Endothelial cell of umbilical vein (primary cell): ENCODE results near the gene CELF3. TPM values are rescaled to one million over a fixed set of nuclear protein-coding genes. Genes with fewer than 3 reads are reported as not detected.
"Not testable (repeated sequence)": the region's sequence is repeated elsewhere in the genome, so short reads cannot be mapped to it uniquely, and the experiment has no call there.

Source experiments
- BruUV-seq: library from RNA; stranded (reverse); fragments of 400-500 nt; replicated peaks from 2 replicates; lab custom pipeline; 2021; lab: Mats Ljungman, UMichigan
- CTCF ChIA-PET: fragments of 300-600, 350-600 bp; sonication (Branson Sonifier 250); formaldehyde crosslinking; loops from one replicate; lab custom pipeline; 2021; ENCODE audit warnings: antibody characterized with exemption, inconsistent platforms; lab: Charles Lee
- POLR2A ChIA-PET: fragments of 300-600, 350-600 bp; sonication (Branson Sonifier 250); formaldehyde crosslinking; loops from one replicate; lab custom pipeline; 2021; ENCODE audit warnings: antibody characterized with exemption, inconsistent platforms; lab: Charles Lee
- DNase-seq: peaks from one replicate; pipeline ENCODE4 v3.0.0-alpha.2; 2011; ENCODE audit warnings: low read depth, low spot score
- FAIRE-seq: peaks from 2 replicates; lab custom pipeline; 2011; peaks lifted over from hg19 to GRCh38; lab: Jason Lieb, UNC
- H2AFZ ChIP-seq: 2 replicates; pipeline ENCODE4 v1.6.0; 2012; ENCODE audit warnings: low read depth, low read length, control low read depth, inconsistent platforms
- H3K27ac ChIP-seq: 2 replicates; pipeline ENCODE4 v1.5.1; 2011; ENCODE audit warnings: low read depth, mild to moderate bottlenecking, control low read depth, low read length, moderate library complexity; ENCODE audit not compliant: insufficient read depth
- H3K27me3 ChIP-seq, 2 experiments: 2 replicates each; pipeline versions ENCODE4 v1.6.0 to v1.6.1; 2011; ENCODE audit warnings: low read length in 2 of 2, mixed read lengths in 1 of 2; ENCODE audit not compliant: control insufficient read depth in 2 of 2, insufficient read depth in 2 of 2
- H3K36me3 ChIP-seq, 2 experiments: 2 replicates in 1 of 2; 3 replicates in 1 of 2; pipeline ENCODE4 v1.5.1; 2011; ENCODE audit warnings: low read length in 2 of 2, mild to moderate bottlenecking in 1 of 2, moderate library complexity in 1 of 2; ENCODE audit not compliant: control insufficient read depth in 2 of 2, insufficient read depth in 2 of 2; ENCODE audit errors: extremely low read depth in 1 of 2
- H3K4me1 ChIP-seq: 3 replicates; pipeline ENCODE4 v1.5.1; 2011; ENCODE audit warnings: mild to moderate bottlenecking, low read length; ENCODE audit not compliant: control insufficient read depth, insufficient read depth; ENCODE audit errors: extremely low read depth
- H3K4me2 ChIP-seq: 2 replicates; pipeline ENCODE4 v1.6.1; 2011; ENCODE audit warnings: low read length, control low read depth, mixed read lengths; ENCODE audit not compliant: insufficient read depth
- H3K4me3 ChIP-seq, 3 experiments: fragments of 200-600 bp in 1 of 3; sonication (generic), shearing (Covaris generic) in 1 of 3; replicated peaks in 1 of 3; 2 replicates each; pipeline ENCODE4 v1.5.1; 2011 to 2016; ENCODE audit warnings: control low read depth in 3 of 3, low read length in 3 of 3, mild to moderate bottlenecking in 2 of 3, inconsistent platforms in 1 of 3, low read depth in 1 of 3, moderate library complexity in 1 of 3; ENCODE audit not compliant: insufficient read depth in 1 of 3
- H3K79me2 ChIP-seq: 2 replicates; pipeline ENCODE4 v1.6.0; 2012; ENCODE audit warnings: low read length, inconsistent platforms; ENCODE audit not compliant: control insufficient read depth, insufficient read depth
- H3K9ac ChIP-seq: replicated peaks from 2 replicates; pipeline ENCODE3; 2011; ENCODE audit warnings: low read length, control low read depth; ENCODE audit not compliant: insufficient read depth; ENCODE audit errors: extremely low read depth
- H3K9me1 ChIP-seq: replicated peaks from 3 replicates; pipeline ENCODE4 v1.6.0; 2011; ENCODE audit warnings: mild to moderate bottlenecking, low read length; ENCODE audit not compliant: control insufficient read depth, insufficient read depth; ENCODE audit errors: extremely low read depth
- H3K9me3 ChIP-seq: replicated peaks from 2 replicates; pipeline ENCODE4 v1.5.1; 2012; ENCODE audit warnings: low read length, inconsistent platforms; ENCODE audit not compliant: control insufficient read depth, insufficient read depth
- H4K20me1 ChIP-seq: replicated peaks from 2 replicates; pipeline ENCODE3; 2011; ENCODE audit warnings: mild to moderate bottlenecking, low read length; ENCODE audit not compliant: control insufficient read depth, insufficient read depth; ENCODE audit errors: extremely low read depth
- CTCF ChIP-seq, 2 donors: IDR thresholded peaks; 1 replicate in 1 of 2; 2 replicates in 1 of 2; pipeline ENCODE4 v1.5.1; 2011; ENCODE audit warnings: low read length in 2 of 2, mild to moderate bottlenecking in 2 of 2, moderate library complexity in 2 of 2, control low read depth in 1 of 2, inconsistent platforms in 1 of 2, low read depth in 1 of 2; ENCODE audit not compliant: insufficient read depth in 1 of 2; ENCODE audit errors: extremely low read depth in 1 of 2
- EZH2 ChIP-seq: IDR thresholded peaks from 2 replicates; pipeline ENCODE4 v1.6.1; 2012; ENCODE audit warnings: borderline replicate concordance, low read depth, mild to moderate bottlenecking, moderate library complexity, low read length, inconsistent platforms; ENCODE audit not compliant: severe bottlenecking
- FOS ChIP-seq: IDR thresholded peaks from 2 replicates; pipeline ENCODE4 v1.6.1; 2011; ENCODE audit warnings: mild to moderate bottlenecking, low read length, moderate library complexity, borderline replicate concordance; ENCODE audit not compliant: insufficient read depth
- GATA2 ChIP-seq: IDR thresholded peaks from 2 replicates; pipeline ENCODE4 v1.7.0; 2011; ENCODE audit warnings: low read depth, mild to moderate bottlenecking, moderate library complexity, mixed read lengths, low read length; ENCODE audit not compliant: insufficient read length, insufficient read depth
- JUN ChIP-seq: IDR thresholded peaks from 2 replicates; pipeline ENCODE4 v1.6.1; 2011; ENCODE audit warnings: borderline replicate concordance, low read depth; ENCODE audit not compliant: insufficient read length, insufficient read depth
- MAX ChIP-seq: IDR thresholded peaks from 2 replicates; pipeline ENCODE4 v1.6.1; 2011; ENCODE audit not compliant: insufficient read depth, insufficient read length
- MYC ChIP-seq: IDR thresholded peaks from one replicate; pipeline ENCODE4 v1.6.1; 2011; ENCODE audit warnings: mild to moderate bottlenecking, low read depth, low read length
- POLR2A ChIP-seq: IDR thresholded peaks from 2 replicates; pipeline ENCODE4 v1.6.1; 2012; ENCODE audit warnings: low read depth, mild to moderate bottlenecking, control low read depth, low read length
- POLR2AphosphoS5 ChIP-seq: IDR thresholded peaks from 2 replicates; pipeline ENCODE4 v1.6.1; 2012; ENCODE audit warnings: low read depth, mild to moderate bottlenecking, control low read depth, low read length, moderate library complexity; ENCODE audit not compliant: insufficient read depth
- dilution Hi-C: fragments of 300-500 bp; cut with MboI; formaldehyde crosslinking; loops from one replicate; pipeline ENCODE4 v1.15.0; 2019; ENCODE audit warnings: low sequenced_read_pairs; ENCODE audit not compliant: extremely low pct_ligation_motif_present
- intact Hi-C: fragments of 100-400 bp; cut with micrococcal nuclease; formaldehyde crosslinking; loops from one replicate; pipeline ENCODE4 v1.10.0; 2022
- polyA plus RNA-seq, 4 experiments: library from polyadenylated mRNA; depleted of rRNA in 3 of 4; stranded (reverse) in 3 of 4; unstranded in 1 of 4; fragments of >200 nt; gene quantifications; 2 replicates each; pipeline versions ENCODE4 v1.2.1 to v1.2.3, GENCODE V29; 2011 to 2012; ENCODE audit warnings: missing spikeins in 1 of 4
- total RNA-seq: library from RNA; stranded (reverse); gene quantifications from 2 replicates; pipeline ENCODE4 v1.2.3, GENCODE V29; 2021

Gene CELF3
- total and polyA plus RNA-seq, 2 donors (not counting 3 experiments of a cell fraction or from before 2014, with no cell fraction given) = not detected

- Histone ChIP-seq H4K20me1 (no peaks in the 10 kb centered on the region), H3K27me3 (peaks cover 4 to 9% of the 10 kb centered on the region in 2 experiments), H3K79me2 (no peaks in the 10 kb centered on the region), H3K4me2 (no peak overlapping the region), H2AFZ (no peak overlapping the region), H3K9me1 (no peaks in the 10 kb centered on the region), H3K4me1 (no peaks in the 10 kb centered on the region), H3K9me3 (no peaks in the 10 kb centered on the region), H3K4me3 (no peak overlapping the region), H3K36me3 (no peaks in the 10 kb centered on the region), H3K27ac (no peak overlapping the region), H3K9ac (no peak overlapping the region)
- ChIA-PET POLR2A (no interaction called here), CTCF (no interaction called here)
- dilution Hi-C loops = no loop called here
- BruUV-seq = no TSS peak
- no peak for DNase-seq
- FAIRE-seq = no peak
- TF ChIP-seq JUN = no peak
- no peak for TF ChIP-seq FOS
- no peak for TF ChIP-seq MYC
- TF ChIP-seq CTCF (IDR thresholded peaks at IDR 0.05; ENCODE audit: extremely low read depth in 1 of 2, insufficient read depth in 1 of 2, low read depth in 1 of 2, low read length in 2 of 2) = no peak
- no peak for TF ChIP-seq EZH2
- no peak for TF ChIP-seq POLR2AphosphoS5
- no peak for TF ChIP-seq GATA2
- TF ChIP-seq MAX = no peak
- TF ChIP-seq POLR2A = no peak
- intact Hi-C loops = no loop called here
Observed at GRCh38 chr1:151737026-151737425, 20.4 kb upstream of the CELF3 start.

GRCh38 chr1:151733995-151734394 is 17.4 kb upstream of the CELF3 start:
- H3K27me3 ChIP-seq, H3K4me3 ChIP-seq, dilution Hi-C loops, H3K9ac ChIP-seq, H4K20me1 ChIP-seq, H3K27ac ChIP-seq, POLR2A ChIA-PET, DNase-seq, H3K9me3 ChIP-seq, H3K79me2 ChIP-seq, H2AFZ ChIP-seq, FAIRE-seq, H3K4me1 ChIP-seq, BruUV-seq, H3K9me1 ChIP-seq, intact Hi-C loops, H3K36me3 ChIP-seq, H3K4me2 ChIP-seq: not testable (repeated sequence)
- CTCF ChIA-PET = interaction anchor here (0.9 to 2.7 kb wide), 23 partner anchors 10 to 433 kb away, joined by 3 to 30 read pairs (median 5); partner anchors contain the start of genes CGN, RIIAD1 and SNX27
